Measurements from ENCODE around the gene ACOXL.
A peak's percentile ranks its signal among the peaks of the same experiment; 100 is the strongest.

The ACOXL gene

GRCh38 chr2:111148225-111148873, 416.0 kb downstream of the ACOXL start:
- DNase-seq, result no peak

GRCh38 chr2:111148925-111149324, 416.6 kb downstream of the ACOXL start:
- DNase-seq, result no peak

GRCh38 chr2:111149882-111150455, 417.6 kb downstream of the ACOXL start:
- DNase-seq, result no peak

- no peak for DNase-seq
Measured at GRCh38 chr2:111154758-111155157, 422.4 kb downstream of the ACOXL start.

- no peak for DNase-seq
Measured at GRCh38 chr2:111155610-111156009, 423.2 kb downstream of the ACOXL start.

- no peak for DNase-seq
Measured at GRCh38 chr2:111156529-111156928, 424.2 kb downstream of the ACOXL start.

GRCh38 chr2:111157071-111157661, 424.8 kb downstream of the ACOXL start:
- no peak for DNase-seq

GRCh38 chr2:111157798-111158197, 425.4 kb downstream of the ACOXL start:
- peak in 1 of 2 experiments; percentile 16 for DNase-seq

- DNase-seq, result no peak
Measured at GRCh38 chr2:111159641-111160040, 427.3 kb downstream of the ACOXL start.

GRCh38 chr2:111160758-111161157, 428.4 kb downstream of the ACOXL start:
- DNase-seq, result no peak

- DNase-seq, result peak in 1 of 2 experiments; percentile 61
Measured at GRCh38 chr2:111161971-111162370, 429.6 kb downstream of the ACOXL start.

- DNase-seq, result peak; percentile 33 to 34
Measured at GRCh38 chr2:111162718-111163331, 430.5 kb downstream of the ACOXL start.

- DNase-seq, result no peak
Measured at GRCh38 chr2:111164078-111164477, 431.7 kb downstream of the ACOXL start.

- DNase-seq, result no peak
Measured at GRCh38 chr2:111165084-111165483, 432.7 kb downstream of the ACOXL start.

- no peak for DNase-seq
Measured at GRCh38 chr2:111166115-111166514, 433.7 kb downstream of the ACOXL start.

GRCh38 chr2:111167076-111167862, 434.9 kb downstream of the ACOXL start:
- no peak for DNase-seq

GRCh38 chr2:111167863-111168162, 435.4 kb downstream of the ACOXL start:
- DNase-seq, result no peak

Data from SHP77 (cell line).